ENCODE results near the gene ROPN1L.
"Not testable (repeated sequence)": the region's sequence is repeated elsewhere in the genome, so short reads cannot be mapped to it uniquely, and the experiment has no call there.

Gene ROPN1L

GRCh38 chr5:10491673-10492026 is 50.0 kb downstream of the ROPN1L start:
- Mint-ChIP-seq H3K27me3 (no peaks in the 10 kb centered on the region), H3K4me3 (no peak overlapping the region), H3K36me3 (ENCODE audit: insufficient read depth) (peaks cover 2% of the 10 kb centered on the region), H3K4me1 (peaks cover 21% of the 10 kb centered on the region), H3K27ac (ENCODE audit: low read depth) (no peak overlapping the region), H3K9me3 (no peaks in the 10 kb centered on the region)
- DNase-seq (ENCODE audit: low spot score in 2 of 2) = no peak
- no peak for ATAC-seq (replicated peaks; ENCODE audit: extremely low read depth, poor library complexity, severe bottlenecking)

DNA sequence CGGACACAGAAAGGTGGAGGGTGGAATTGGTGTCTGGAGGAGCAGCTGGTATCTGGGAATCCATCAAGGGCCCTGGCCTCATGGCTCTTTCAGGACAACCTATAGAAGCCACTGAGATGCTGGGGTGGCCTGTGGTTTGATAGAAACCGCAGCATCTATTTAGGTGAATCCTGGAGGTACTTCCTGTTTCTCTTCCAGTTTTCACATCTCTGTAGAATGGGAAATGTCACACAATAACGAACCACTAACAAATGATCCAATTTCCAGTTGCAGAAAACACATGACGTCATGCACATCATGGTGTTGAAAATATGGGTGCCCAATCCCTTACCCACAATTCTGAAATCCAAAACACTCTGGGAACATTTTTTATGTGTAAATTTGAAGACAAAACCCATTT is 52.2 kb downstream of the ROPN1L start:
- DNase-seq (ENCODE audit: low spot score in 2 of 2) (no peak), ATAC-seq (replicated peaks; ENCODE audit: extremely low read depth, poor library complexity, severe bottlenecking) (no peak)
- Mint-ChIP-seq H3K27me3 (no peaks in the 10 kb centered on the region), H3K27ac (ENCODE audit: low read depth) (no peak overlapping the region), H3K36me3 (ENCODE audit: insufficient read depth) (peaks cover 2% of the 10 kb centered on the region), H3K4me1 (peaks cover 19% of the 10 kb centered on the region), H3K4me3 (no peak overlapping the region), H3K9me3 (no peaks in the 10 kb centered on the region)

- not testable (repeated sequence) for H3K9me3 Mint-ChIP-seq; H3K4me3 Mint-ChIP-seq; H3K27me3 Mint-ChIP-seq; H3K27ac Mint-ChIP-seq (ENCODE audit: low read depth); DNase-seq (ENCODE audit: low spot score in 2 of 2); H3K36me3 Mint-ChIP-seq (ENCODE audit: insufficient read depth); ATAC-seq (replicated peaks; ENCODE audit: extremely low read depth, poor library complexity, severe bottlenecking)
- H3K4me1 Mint-ChIP-seq = peaks cover 12% of the 10 kb centered on the region
Observed at GRCh38 chr5:10494497-10494896, 52.8 kb downstream of the ROPN1L start.

DNA sequence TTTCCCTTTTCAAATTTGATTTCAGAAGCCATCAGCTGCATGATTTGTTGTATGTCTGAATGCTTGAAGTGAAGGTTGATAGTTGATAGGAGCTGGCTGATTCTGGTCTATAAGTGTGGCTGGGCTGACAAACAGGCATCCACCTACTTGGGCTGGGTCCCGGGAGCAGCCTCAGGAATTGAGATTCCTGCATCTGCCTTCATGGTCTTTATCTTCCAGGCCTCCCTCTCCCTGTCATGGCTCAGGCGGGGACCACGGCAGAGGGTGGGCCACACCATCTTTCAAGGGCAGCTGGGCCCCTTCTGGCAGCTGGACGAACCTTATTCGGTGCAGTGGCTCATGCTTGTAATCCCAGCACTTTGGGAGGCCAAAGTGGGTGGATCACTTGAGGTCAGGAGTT is 55.9 kb downstream of the ROPN1L start:
- Mint-ChIP-seq H3K9me3 (no peaks in the 10 kb centered on the region), H3K27me3 (no peaks in the 10 kb centered on the region), H3K4me3 (no peak overlapping the region), H3K4me1 (no peaks in the 10 kb centered on the region), H3K36me3 (ENCODE audit: insufficient read depth) (peaks cover 2% of the 10 kb centered on the region), H3K27ac (ENCODE audit: low read depth) (no peak overlapping the region)
- DNase-seq (ENCODE audit: low spot score in 2 of 2) (no peak), ATAC-seq (replicated peaks; ENCODE audit: extremely low read depth, poor library complexity, severe bottlenecking) (no peak)

GRCh38 chr5:10498350-10498749 is 56.7 kb downstream of the ROPN1L start:
- ATAC-seq (replicated peaks; ENCODE audit: extremely low read depth, poor library complexity, severe bottlenecking) = no peak
- Mint-ChIP-seq H3K36me3 (ENCODE audit: insufficient read depth) (peaks cover 2% of the 10 kb centered on the region), H3K27ac (ENCODE audit: low read depth) (no peak overlapping the region), H3K27me3 (no peaks in the 10 kb centered on the region), H3K4me3 (no peak overlapping the region), H3K9me3 (no peaks in the 10 kb centered on the region), H3K4me1 (no peaks in the 10 kb centered on the region)
- DNase-seq (ENCODE audit: low spot score in 2 of 2) = no peak

GRCh38 chr5:10499066-10499465 is 57.4 kb downstream of the ROPN1L start:
- Mint-ChIP-seq H3K27ac (ENCODE audit: low read depth) (no peak overlapping the region), H3K4me3 (no peak overlapping the region)

GRCh38 chr5:10499776-10500175 is 58.1 kb downstream of the ROPN1L start:
- no peaks in the 10 kb centered on the region for H3K36me3 Mint-ChIP-seq (ENCODE audit: insufficient read depth)
- H3K27me3 Mint-ChIP-seq = no peaks in the 10 kb centered on the region
- H3K4me3 Mint-ChIP-seq = no peak overlapping the region
- DNase-seq (ENCODE audit: low spot score in 2 of 2) = no peak
- no peak overlapping the region for H3K27ac Mint-ChIP-seq (ENCODE audit: low read depth)
- H3K9me3 Mint-ChIP-seq = no peaks in the 10 kb centered on the region
- no peaks in the 10 kb centered on the region for H3K4me1 Mint-ChIP-seq
- no peak for ATAC-seq (replicated peaks; ENCODE audit: extremely low read depth, poor library complexity, severe bottlenecking)

More at GRCh38 chr5:10499066-10499465, 57.4 kb downstream of the ROPN1L start:
- DNase-seq (ENCODE audit: low spot score in 2 of 2) = no peak
- Mint-ChIP-seq H3K27me3 (no peaks in the 10 kb centered on the region), H3K4me1 (no peaks in the 10 kb centered on the region), H3K36me3 (ENCODE audit: insufficient read depth) (peaks cover under 1% of the 10 kb centered on the region), H3K9me3 (no peaks in the 10 kb centered on the region)
- ATAC-seq (replicated peaks; ENCODE audit: extremely low read depth, poor library complexity, severe bottlenecking) = no peak

GRCh38 chr5:10500669-10501068 is 59.0 kb downstream of the ROPN1L start:
- H3K4me3 Mint-ChIP-seq = no peak overlapping the region
- ATAC-seq (replicated peaks; ENCODE audit: extremely low read depth, poor library complexity, severe bottlenecking) = no peak
- H3K36me3 Mint-ChIP-seq (ENCODE audit: insufficient read depth) = no peaks in the 10 kb centered on the region
- DNase-seq (ENCODE audit: low spot score in 2 of 2) = no peak
- no peak overlapping the region for H3K27ac Mint-ChIP-seq (ENCODE audit: low read depth)
- no peaks in the 10 kb centered on the region for H3K9me3 Mint-ChIP-seq
- no peaks in the 10 kb centered on the region for H3K27me3 Mint-ChIP-seq
- H3K4me1 Mint-ChIP-seq = no peaks in the 10 kb centered on the region

DNA sequence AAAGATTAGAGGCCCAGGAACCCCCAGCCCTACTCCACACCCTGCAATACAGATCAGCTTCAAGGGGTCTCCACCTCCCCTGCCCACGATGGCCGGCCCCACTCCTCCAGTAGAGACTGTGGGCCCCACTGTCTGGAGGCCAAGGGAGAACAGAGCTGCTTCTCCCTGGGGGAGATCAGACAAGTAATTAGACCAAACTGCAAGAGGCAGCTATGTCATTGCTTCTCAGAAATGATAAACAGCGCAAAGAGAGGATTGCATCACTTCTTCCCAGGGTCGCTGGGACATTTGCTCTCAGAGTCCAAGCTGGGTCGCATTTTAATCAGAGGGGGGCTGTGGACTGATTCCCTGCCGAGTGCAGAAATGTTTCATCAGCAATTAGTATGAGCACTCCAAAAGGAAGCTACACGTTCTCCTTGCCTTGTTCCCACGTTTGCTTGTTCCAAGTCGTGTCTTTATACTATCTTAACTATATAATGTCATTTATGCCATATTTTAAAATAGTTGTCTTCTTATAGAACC is 59.9 kb downstream of the ROPN1L start:
- peaks cover 1% of the 10 kb centered on the region for H3K36me3 Mint-ChIP-seq (ENCODE audit: insufficient read depth)
- no peaks in the 10 kb centered on the region for H3K9me3 Mint-ChIP-seq
- no peak overlapping the region for H3K27ac Mint-ChIP-seq (ENCODE audit: low read depth)
- H3K4me1 Mint-ChIP-seq = no peaks in the 10 kb centered on the region
- ATAC-seq (replicated peaks; ENCODE audit: extremely low read depth, poor library complexity, severe bottlenecking) = no peak
- DNase-seq (ENCODE audit: low spot score in 2 of 2) = no peak
- H3K27me3 Mint-ChIP-seq = no peaks in the 10 kb centered on the region
- H3K4me3 Mint-ChIP-seq = no peak overlapping the region

- Mint-ChIP-seq H3K9me3 (no peaks in the 10 kb centered on the region), H3K36me3 (ENCODE audit: insufficient read depth) (peaks cover 1% of the 10 kb centered on the region), H3K4me1 (no peaks in the 10 kb centered on the region), H3K27ac (ENCODE audit: low read depth) (no peak overlapping the region), H3K4me3 (no peak overlapping the region), H3K27me3 (no peaks in the 10 kb centered on the region)
- DNase-seq (ENCODE audit: low spot score in 2 of 2) (no peak), ATAC-seq (replicated peaks; ENCODE audit: extremely low read depth, poor library complexity, severe bottlenecking) (no peak)
Observed at GRCh38 chr5:10502130-10502529, 60.5 kb downstream of the ROPN1L start.

DNA sequence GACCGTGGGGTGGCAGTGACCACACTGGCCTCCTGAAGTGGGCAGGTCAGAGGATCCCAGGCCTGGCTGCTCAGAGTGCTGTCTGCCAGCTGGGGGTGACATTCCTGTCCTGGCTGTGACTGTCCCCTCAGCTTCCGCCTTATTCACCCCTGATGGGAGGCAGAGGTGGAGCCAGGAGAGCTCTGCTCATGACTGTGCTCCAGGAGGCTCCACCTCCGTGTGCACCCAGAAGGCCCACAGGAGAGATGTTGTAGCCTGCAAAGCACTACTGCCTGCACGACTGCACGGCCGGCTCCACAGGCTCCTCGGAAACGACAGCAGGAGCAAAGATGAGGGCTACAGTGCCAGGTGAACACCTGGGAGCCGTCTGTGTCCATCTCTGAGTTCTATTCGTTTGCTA is 60.9 kb downstream of the ROPN1L start:
- DNase-seq (ENCODE audit: low spot score in 2 of 2) (no peak), ATAC-seq (replicated peaks; ENCODE audit: extremely low read depth, poor library complexity, severe bottlenecking) (no peak)
- Mint-ChIP-seq H3K4me3 (no peak overlapping the region), H3K4me1 (no peaks in the 10 kb centered on the region), H3K27me3 (no peaks in the 10 kb centered on the region), H3K27ac (ENCODE audit: low read depth) (no peak overlapping the region), H3K36me3 (ENCODE audit: insufficient read depth) (peaks cover 1% of the 10 kb centered on the region), H3K9me3 (no peaks in the 10 kb centered on the region)

DNA sequence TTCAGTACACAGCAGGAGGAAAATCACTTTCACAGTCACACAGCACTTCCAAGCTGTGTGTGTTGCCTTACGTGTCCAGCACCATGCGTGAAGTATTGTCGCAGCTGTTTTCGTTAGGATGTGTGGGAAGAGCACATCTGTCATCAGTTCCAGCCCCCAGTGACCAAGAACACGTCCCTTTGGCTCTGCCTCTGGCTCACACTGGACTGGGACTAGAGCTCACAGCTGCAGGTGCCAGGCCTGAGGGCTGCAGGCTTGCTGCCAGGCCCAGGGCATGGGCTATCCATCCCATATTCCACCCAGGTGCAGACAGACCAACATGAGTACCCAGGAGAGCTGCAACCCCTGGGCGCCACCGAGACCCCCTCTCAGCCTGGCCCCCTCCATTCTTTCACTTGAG is 61.6 kb downstream of the ROPN1L start:
- H3K4me1 Mint-ChIP-seq = no peaks in the 10 kb centered on the region
- DNase-seq (ENCODE audit: low spot score in 2 of 2) = no peak
- no peaks in the 10 kb centered on the region for H3K27me3 Mint-ChIP-seq
- no peaks in the 10 kb centered on the region for H3K9me3 Mint-ChIP-seq
- H3K36me3 Mint-ChIP-seq (ENCODE audit: insufficient read depth) = peaks cover 1% of the 10 kb centered on the region
- no peak overlapping the region for H3K27ac Mint-ChIP-seq (ENCODE audit: low read depth)
- ATAC-seq (replicated peaks; ENCODE audit: extremely low read depth, poor library complexity, severe bottlenecking) = no peak
- H3K4me3 Mint-ChIP-seq = no peak overlapping the region

DNA sequence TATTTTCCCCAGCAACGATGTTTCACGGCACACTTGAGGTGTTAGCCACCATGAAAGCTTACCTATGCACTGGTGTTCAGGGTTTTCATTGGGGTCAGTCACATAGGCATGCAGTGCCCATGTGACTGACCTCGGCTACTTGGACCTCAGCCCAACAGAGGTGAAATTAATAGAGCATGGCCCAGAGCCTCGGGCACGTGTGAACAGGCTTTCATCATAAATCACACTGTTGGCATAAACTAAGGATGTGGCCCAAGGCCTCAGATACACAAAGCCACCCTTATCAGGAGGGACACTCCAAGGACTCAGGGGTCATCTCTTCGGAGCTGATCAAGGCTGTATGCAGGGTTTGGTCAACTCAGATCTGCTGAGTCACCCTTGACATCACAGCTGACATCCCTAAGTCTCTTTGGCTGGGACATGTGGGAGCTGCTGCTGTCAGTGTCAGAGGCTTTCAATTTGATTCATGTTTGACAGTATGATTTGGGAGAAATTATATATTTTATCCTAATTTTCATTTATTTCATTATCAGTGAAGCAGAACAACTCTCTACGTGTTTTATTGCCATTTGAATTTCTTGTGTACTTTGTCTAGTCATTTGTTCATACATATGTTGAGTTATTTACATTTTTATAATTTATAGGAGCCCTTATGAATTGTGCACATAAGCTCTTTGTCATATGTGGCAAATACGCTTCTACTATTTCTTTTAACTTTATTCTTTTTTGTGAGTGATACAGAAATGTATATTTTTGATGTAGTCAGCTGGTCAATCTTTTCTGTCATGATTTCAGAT is 62.5 kb downstream of the ROPN1L start:
- no peak overlapping the region for H3K4me3 Mint-ChIP-seq
- DNase-seq (ENCODE audit: low spot score in 2 of 2) (no peak), ATAC-seq (replicated peaks; ENCODE audit: extremely low read depth, poor library complexity, severe bottlenecking) (no peak)
- no peaks in the 10 kb centered on the region for H3K9me3 Mint-ChIP-seq
- peaks cover 6% of the 10 kb centered on the region for H3K27me3 Mint-ChIP-seq
- H3K36me3 Mint-ChIP-seq (ENCODE audit: insufficient read depth) = peaks cover 1% of the 10 kb centered on the region
- H3K4me1 Mint-ChIP-seq = no peaks in the 10 kb centered on the region
- H3K27ac Mint-ChIP-seq (ENCODE audit: low read depth) = no peak overlapping the region
